PC-3 (cell line): ENCODE measurements around the gene NPR3. TPM values are rescaled to one million over a fixed set of nuclear protein-coding genes. Genes with fewer than 3 reads are reported as not detected.

Experiments used
- ATAC-seq: fragments of 200-7000 bp; cut with Tn5 transposase; 2 replicates; pipeline ENCODE4 v1.9.1; 2020; ENCODE audit warnings: mild to moderate bottlenecking, moderate library complexity
- BruUV-seq: library from RNA; stranded (reverse); fragments of 400-500 nt; replicated peaks from 2 replicates; lab custom pipeline; 2021; lab: Mats Ljungman, UMichigan
- CTCF ChIA-PET: fragments of 300-600 bp; sonication (Branson Sonifier 250); formaldehyde crosslinking; loops from one replicate; lab custom pipeline; 2022; ENCODE audit warnings: antibody characterized with exemption; lab: Charles Lee
- POLR2A ChIA-PET: fragments of 300-600 bp; sonication (Branson Sonifier 250); formaldehyde crosslinking; loops from one replicate; lab custom pipeline; 2022; ENCODE audit warnings: antibody characterized with exemption; ENCODE audit not compliant: unreplicated experiment; lab: Charles Lee
- DNase-seq: peaks from one replicate; pipeline ENCODE4 v3.0.0-alpha.2; 2015
- H2AFZ ChIP-seq: fragments of 300-600 bp; sonication (generic); 2 replicates; pipeline ENCODE4 v1.6.0; 2016; ENCODE audit warnings: antibody characterized with exemption, low read length
- H3F3A ChIP-seq: fragments of 300-600 bp; sonication (generic); one replicate; pipeline ENCODE4 v1.6.0; 2017; ENCODE audit warnings: antibody characterized with exemption, low read length, control low read depth, mild to moderate bottlenecking; ENCODE audit not compliant: unreplicated experiment
- H3K27ac ChIP-seq: fragments of 300-600 bp; sonication (generic); 2 replicates; pipeline ENCODE4 v1.5.1; 2016; ENCODE audit warnings: mild to moderate bottlenecking, low read length
- H3K27me3 ChIP-seq: fragments of 300-600 bp; sonication (generic); 2 replicates; pipeline ENCODE4 v1.6.1; 2016; ENCODE audit warnings: low read length, mixed read lengths
- H3K36me3 ChIP-seq: fragments of 300-600 bp; sonication (generic); 2 replicates; pipeline ENCODE4 v1.6.1; 2016; ENCODE audit warnings: low read depth, mixed run types, low read length, mixed read lengths
- H3K4me1 ChIP-seq: fragments of 300-600 bp; sonication (generic); 2 replicates; pipeline ENCODE4 v1.5.1; 2016; ENCODE audit warnings: low read length; ENCODE audit not compliant: insufficient read depth
- H3K4me2 ChIP-seq: fragments of 300-600 bp; sonication (generic); 2 replicates; pipeline ENCODE4 v1.6.0; 2016; ENCODE audit warnings: low read length
- H3K4me3 ChIP-seq: fragments of 300-600 bp; sonication (generic); 2 replicates; pipeline ENCODE4 v1.5.1; 2016; ENCODE audit warnings: mild to moderate bottlenecking, low read length, mixed read lengths
- H3K79me2 ChIP-seq: fragments of 300-600 bp; sonication (generic); 2 replicates; pipeline ENCODE4 v1.6.1; 2017; ENCODE audit warnings: low read length, mixed read lengths
- H3K9ac ChIP-seq: fragments of 300-600 bp; sonication (generic); 2 replicates; pipeline ENCODE4 v1.6.0; 2016; ENCODE audit warnings: mild to moderate bottlenecking, low read length
- H3K9me2 ChIP-seq: fragments of 300-600 bp; sonication (generic); replicated peaks from 2 replicates; pipeline ENCODE4 v1.6.1; 2016; ENCODE audit warnings: mixed run types, low read length, mixed read lengths
- H3K9me3 ChIP-seq: fragments of 300-600 bp; sonication (generic); 2 replicates; pipeline ENCODE4 v1.6.1; 2016; ENCODE audit warnings: low read length, mixed read lengths
- H4K20me1 ChIP-seq: fragments of 300-600 bp; sonication (generic); 2 replicates; pipeline ENCODE4 v1.6.1; 2016; ENCODE audit warnings: low read length, mixed read lengths
- EZH2 ChIP-seq: fragments of 300-600 bp; sonication (generic); IDR thresholded peaks from one replicate; pipeline ENCODE4 v1.6.1; 2017; ENCODE audit warnings: antibody characterized with exemption, mild to moderate bottlenecking, low read length; ENCODE audit not compliant: unreplicated experiment
- EZH2phosphoT487 ChIP-seq: fragments of 300-600 bp; sonication (generic); IDR thresholded peaks from 2 replicates; pipeline ENCODE4 v1.6.1; 2018; ENCODE audit warnings: mild to moderate bottlenecking, antibody characterized with exemption, low read length, borderline replicate concordance
- intact Hi-C: fragments of 100-400 bp; cut with micrococcal nuclease; formaldehyde crosslinking; loops from 2 replicates; pipeline ENCODE4 v1.9.0; 2023
- total RNA-seq: library from RNA; depleted of rRNA; stranded (reverse); fragments of >200 nt; gene quantifications from 2 replicates; pipeline ENCODE4 v1.2.3, GENCODE V29; 2014
- TF ChIP-seq, protein P1 (sequence below): fragments of 300-600 bp; sonication (generic); conservative IDR thresholded peaks from 2 replicates; pipeline ENCODE4 v1.5.1; 2017; ENCODE audit warnings: antibody characterized with exemption, low read depth, mild to moderate bottlenecking, low read length

Gene NPR3
- total RNA-seq, 1 experiment from 2014 or later = 3.9 TPM

GRCh38 chr5:32713361-32713769 is 2.2 kb downstream of the NPR3 start:
- Histone ChIP-seq H3K9ac (peak overlapping the region; percentile 69), H3F3A (no peaks in the 10 kb centered on the region), H3K4me1 (peaks cover 43% of the 10 kb centered on the region), H3K9me3 (no peaks in the 10 kb centered on the region), H3K4me3 (peak overlapping the region; percentile 69), H3K4me2 (peak overlapping the region; percentile 99), H3K9me2 (no peaks in the 10 kb centered on the region), H3K27ac (peak overlapping the region; percentile 68), H3K36me3 (no peaks in the 10 kb centered on the region), H3K79me2 (no peaks in the 10 kb centered on the region), H2AFZ (peak overlapping the region; percentile 88), H3K27me3 (peaks cover 16% of the 10 kb centered on the region), H4K20me1 (no peaks in the 10 kb centered on the region)
- DNase-seq (peak; percentile 6), ATAC-seq (peak; percentile 6)
- TF ChIP-seq EZH2 = no peak
- TF ChIP-seq, protein P1, sequence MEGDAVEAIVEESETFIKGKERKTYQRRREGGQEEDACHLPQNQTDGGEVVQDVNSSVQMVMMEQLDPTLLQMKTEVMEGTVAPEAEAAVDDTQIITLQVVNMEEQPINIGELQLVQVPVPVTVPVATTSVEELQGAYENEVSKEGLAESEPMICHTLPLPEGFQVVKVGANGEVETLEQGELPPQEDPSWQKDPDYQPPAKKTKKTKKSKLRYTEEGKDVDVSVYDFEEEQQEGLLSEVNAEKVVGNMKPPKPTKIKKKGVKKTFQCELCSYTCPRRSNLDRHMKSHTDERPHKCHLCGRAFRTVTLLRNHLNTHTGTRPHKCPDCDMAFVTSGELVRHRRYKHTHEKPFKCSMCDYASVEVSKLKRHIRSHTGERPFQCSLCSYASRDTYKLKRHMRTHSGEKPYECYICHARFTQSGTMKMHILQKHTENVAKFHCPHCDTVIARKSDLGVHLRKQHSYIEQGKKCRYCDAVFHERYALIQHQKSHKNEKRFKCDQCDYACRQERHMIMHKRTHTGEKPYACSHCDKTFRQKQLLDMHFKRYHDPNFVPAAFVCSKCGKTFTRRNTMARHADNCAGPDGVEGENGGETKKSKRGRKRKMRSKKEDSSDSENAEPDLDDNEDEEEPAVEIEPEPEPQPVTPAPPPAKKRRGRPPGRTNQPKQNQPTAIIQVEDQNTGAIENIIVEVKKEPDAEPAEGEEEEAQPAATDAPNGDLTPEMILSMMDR = no peak
- no peak for TF ChIP-seq EZH2phosphoT487
- no TSS peak for BruUV-seq
- CTCF ChIA-PET = interaction anchor here (0.6 kb wide), 1 partner anchor 585 kb away, joined by 4 read pairs; no protein-coding TSS in a partner anchor
- POLR2A ChIA-PET = no interaction called here
- intact Hi-C loops = loop anchor here (2.0 to 5.0 kb wide), 2 partner anchors 94 to 149 kb away; no protein-coding TSS in a partner anchor

GRCh38 chr5:32713770-32714381 is 2.8 kb downstream of the NPR3 start:
- Histone ChIP-seq H3K27me3 (peaks cover 16% of the 10 kb centered on the region), H3K4me1 (peaks cover 43% of the 10 kb centered on the region), H3K36me3 (no peaks in the 10 kb centered on the region), H3K9ac (peak overlapping the region; percentile 69), H2AFZ (peak overlapping the region; percentile 88), H3K9me2 (no peaks in the 10 kb centered on the region), H3K4me3 (peak overlapping the region; percentile 69), H3K9me3 (no peaks in the 10 kb centered on the region), H3K4me2 (peak overlapping the region; percentile 99), H4K20me1 (no peaks in the 10 kb centered on the region), H3K27ac (peak overlapping the region; percentile 68), H3K79me2 (no peaks in the 10 kb centered on the region), H3F3A (no peaks in the 10 kb centered on the region)
- intact Hi-C loops = loop anchor here (2.0 to 5.0 kb wide), 2 partner anchors 93 to 149 kb away; no protein-coding TSS in a partner anchor
- peak; percentile 91 for DNase-seq
- ChIA-PET POLR2A (no interaction called here), CTCF (no interaction called here)
- no peak for TF ChIP-seq EZH2
- TF ChIP-seq, protein P1 = 0 out of 2 replicates have a peak, but pooled peaks have one; percentile 9
- peak; percentile 36 for ATAC-seq
- no TSS peak for BruUV-seq

GRCh38 chr5:32714836-32715235 is 3.7 kb downstream of the NPR3 start:
- Histone ChIP-seq H2AFZ (no peak overlapping the region; the same call in 1 of the 2 replicates), H3K27me3 (peaks cover 16% of the 10 kb centered on the region), H3K27ac (peak overlapping the region; percentile 68), H3K4me2 (peak overlapping the region; percentile 99), H3K9me2 (no peaks in the 10 kb centered on the region), H4K20me1 (no peaks in the 10 kb centered on the region), H3F3A (no peaks in the 10 kb centered on the region), H3K4me3 (peak overlapping the region; percentile 69; the same call in 1 of the 2 replicates), H3K9ac (peak overlapping the region; percentile 69), H3K36me3 (no peaks in the 10 kb centered on the region), H3K79me2 (no peaks in the 10 kb centered on the region), H3K4me1 (peaks cover 39% of the 10 kb centered on the region), H3K9me3 (no peaks in the 10 kb centered on the region)
- ATAC-seq (no peak), DNase-seq (peak; percentile 43)
- no peak for TF ChIP-seq EZH2
- TF ChIP-seq EZH2phosphoT487 = no peak
- TF ChIP-seq, protein P1 = no peak
- BruUV-seq = no TSS peak
- ChIA-PET POLR2A (no interaction called here), CTCF (no interaction called here)
- intact Hi-C loops = loop anchor here (5.0 kb wide), 1 partner anchor 92 kb away; no protein-coding TSS in a partner anchor
